ENCODE results near the gene ARVCF. TPM values are rescaled to one million over a fixed set of nuclear protein-coding genes. Genes with fewer than 3 reads are reported as not detected.
A peak's percentile ranks its signal among the peaks of the same experiment; 100 is the strongest.

ARVCF gene
- total and polyA plus RNA-seq, 12 donors = 22.2 to 58.9 (median 32.1) TPM

DNA sequence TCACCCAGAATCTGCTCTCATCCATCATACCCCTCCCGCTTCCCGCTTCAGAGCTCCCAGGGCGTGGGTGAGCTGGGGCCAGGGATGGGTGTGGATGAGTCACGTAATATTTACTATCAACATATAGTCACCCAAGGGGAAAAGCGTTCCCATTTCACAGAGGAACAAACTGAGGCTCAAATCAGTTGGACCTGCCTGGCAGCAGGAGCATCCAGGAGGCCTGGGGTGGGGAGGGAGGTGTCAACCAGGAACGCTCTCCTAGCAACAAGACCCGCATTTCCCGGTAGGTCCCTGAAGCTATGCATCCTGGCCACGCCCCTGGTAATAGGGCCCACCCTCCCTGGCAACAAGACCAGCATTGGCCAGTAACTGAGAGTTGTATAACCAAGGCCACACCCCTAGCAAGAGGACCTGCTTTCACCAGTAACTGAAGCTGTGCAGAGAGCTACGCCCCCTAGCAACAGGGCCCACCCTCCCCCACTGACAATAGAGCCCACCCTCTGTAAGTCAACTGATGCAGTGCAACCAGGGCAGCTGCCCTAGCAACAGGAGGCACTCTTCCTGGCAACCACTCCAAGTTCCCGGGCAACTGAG lies 42.3 kb downstream of the ARVCF start:
- intact Hi-C loops (cut with DNase I) = loop anchor here in 1 of 10 donors (10.0 kb wide), 1 partner anchor 150 kb away; no protein-coding TSS in a partner anchor
- Histone ChIP-seq H3K9me3 (no peaks in the 10 kb centered on the region), H3K36me3 (peaks cover 0 to 81% (median 33%) of the 10 kb centered on the region in 9 donors), H3K27ac (no peak overlapping the region), H3K27me3 (no peaks in the 10 kb centered on the region), H3K4me3 (no peak overlapping the region), H3K4me1 (peaks cover 0 to 27% (median 8%) of the 10 kb centered on the region in 9 donors)
- ATAC-seq (peak in 1 of 8 donors; percentile 15), DNase-seq (no peak)
- TF ChIP-seq, protein P1, sequence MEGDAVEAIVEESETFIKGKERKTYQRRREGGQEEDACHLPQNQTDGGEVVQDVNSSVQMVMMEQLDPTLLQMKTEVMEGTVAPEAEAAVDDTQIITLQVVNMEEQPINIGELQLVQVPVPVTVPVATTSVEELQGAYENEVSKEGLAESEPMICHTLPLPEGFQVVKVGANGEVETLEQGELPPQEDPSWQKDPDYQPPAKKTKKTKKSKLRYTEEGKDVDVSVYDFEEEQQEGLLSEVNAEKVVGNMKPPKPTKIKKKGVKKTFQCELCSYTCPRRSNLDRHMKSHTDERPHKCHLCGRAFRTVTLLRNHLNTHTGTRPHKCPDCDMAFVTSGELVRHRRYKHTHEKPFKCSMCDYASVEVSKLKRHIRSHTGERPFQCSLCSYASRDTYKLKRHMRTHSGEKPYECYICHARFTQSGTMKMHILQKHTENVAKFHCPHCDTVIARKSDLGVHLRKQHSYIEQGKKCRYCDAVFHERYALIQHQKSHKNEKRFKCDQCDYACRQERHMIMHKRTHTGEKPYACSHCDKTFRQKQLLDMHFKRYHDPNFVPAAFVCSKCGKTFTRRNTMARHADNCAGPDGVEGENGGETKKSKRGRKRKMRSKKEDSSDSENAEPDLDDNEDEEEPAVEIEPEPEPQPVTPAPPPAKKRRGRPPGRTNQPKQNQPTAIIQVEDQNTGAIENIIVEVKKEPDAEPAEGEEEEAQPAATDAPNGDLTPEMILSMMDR (IDR thresholded peaks at IDR 0.05) = no peak
- WGBS, 2 donors = 69% methylated on average over 11 of the region's 11 CpGs

DNA sequence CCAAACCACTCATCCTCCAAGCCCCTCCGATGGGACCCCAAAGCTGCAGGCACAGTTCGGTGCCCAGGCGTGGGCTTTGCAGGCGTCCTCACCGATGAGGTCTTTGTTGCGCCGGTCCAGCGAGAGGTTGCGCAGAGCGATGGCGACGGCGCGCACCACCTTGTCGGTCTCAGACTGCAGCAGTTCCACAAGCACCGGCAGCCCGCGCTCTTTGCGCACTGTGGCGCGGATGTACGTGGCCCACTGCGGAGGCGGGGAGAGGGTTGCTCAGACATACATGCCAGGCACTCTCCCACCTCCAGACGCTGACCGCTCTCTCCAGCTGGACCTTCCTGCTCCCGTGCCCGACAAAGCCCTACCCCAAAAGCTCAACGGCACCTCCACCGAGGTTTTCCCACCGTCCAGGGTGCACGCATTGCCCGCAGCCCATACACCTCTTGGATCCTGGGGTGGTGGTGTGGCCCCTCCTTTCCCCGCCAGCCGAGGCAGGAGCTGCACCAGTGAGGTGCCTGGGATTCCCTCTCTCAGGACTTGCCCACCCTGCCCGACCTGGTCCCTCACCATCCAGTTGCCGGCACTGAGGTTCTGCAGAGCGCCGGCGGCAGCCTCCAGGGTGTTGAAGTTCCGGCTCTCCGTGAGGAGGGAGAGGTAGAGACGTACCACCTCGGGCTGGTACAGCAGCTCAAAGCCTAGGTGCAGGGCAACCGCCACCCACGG lies 42.9 kb downstream of the ARVCF start:
- intact Hi-C loops (cut with DNase I) = loop anchor here in 1 of 10 donors (10.0 kb wide), 1 partner anchor 151 kb away; no protein-coding TSS in a partner anchor
- Histone ChIP-seq H3K9me3 (no peaks in the 10 kb centered on the region), H3K4me1 (peaks cover 0 to 27% (median 8%) of the 10 kb centered on the region in 9 donors), H3K36me3 (peaks cover 0 to 81% (median 39%) of the 10 kb centered on the region in 9 donors), H3K4me3 (no peak overlapping the region), H3K27ac (no peak overlapping the region), H3K27me3 (no peaks in the 10 kb centered on the region)
- no peak for ATAC-seq
- TF ChIP-seq, protein P1 (IDR thresholded peaks at IDR 0.05) = no peak
- no peak for DNase-seq
- 96% methylated on average over 46 of the region's 46 CpGs for WGBS, 2 donors

DNA sequence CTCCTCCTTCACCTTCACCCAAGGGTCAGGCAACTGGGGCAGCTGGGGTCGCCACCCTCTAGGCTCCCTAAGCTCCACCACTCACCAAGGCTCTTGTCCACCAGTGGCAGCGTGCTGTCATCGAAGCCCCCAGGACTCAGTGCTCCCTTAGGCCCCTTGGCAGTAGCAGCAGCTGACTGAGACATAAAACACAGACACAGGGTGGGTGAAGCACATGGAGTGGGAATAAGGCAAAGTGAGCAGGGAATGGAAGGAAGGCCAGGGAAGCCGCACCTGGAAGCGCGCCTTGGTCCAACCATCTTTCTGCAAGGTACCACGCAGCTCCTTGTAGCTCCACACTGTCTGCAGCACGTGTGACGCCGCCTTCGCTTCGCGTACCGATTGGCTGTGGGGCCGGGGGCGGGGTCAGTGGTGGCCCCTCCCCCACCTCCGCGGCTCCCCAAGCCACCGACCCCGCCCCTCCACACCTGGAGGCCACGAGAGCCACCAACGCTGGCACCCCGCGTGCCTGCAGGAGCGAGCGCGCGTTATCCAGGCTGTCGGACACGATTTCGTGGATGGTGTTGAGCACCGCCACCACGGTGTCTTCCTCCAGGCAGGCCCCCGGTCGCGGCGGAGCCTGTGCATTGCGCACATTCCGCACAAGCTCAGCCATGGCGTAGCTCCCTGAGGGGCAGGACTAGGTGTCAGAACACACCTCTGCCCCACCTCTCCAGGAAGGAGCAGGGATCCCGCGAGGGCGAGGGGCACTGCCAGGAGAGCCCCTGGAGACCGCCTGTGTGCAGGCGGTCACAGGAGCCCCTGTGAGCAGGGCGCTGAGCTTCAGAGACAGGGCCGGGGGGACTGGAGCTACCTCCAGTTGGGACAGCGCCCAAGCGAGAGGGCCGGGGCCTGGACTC lies 43.7 kb downstream of the ARVCF start:
- Histone ChIP-seq H3K4me1 (peaks cover 0 to 27% (median 8%) of the 10 kb centered on the region in 9 donors), H3K36me3 (peaks cover 0 to 81% (median 39%) of the 10 kb centered on the region in 9 donors), H3K27me3 (no peaks in the 10 kb centered on the region), H3K27ac (no peak overlapping the region), H3K4me3 (no peak overlapping the region), H3K9me3 (no peaks in the 10 kb centered on the region)
- TF ChIP-seq, protein P1 (IDR thresholded peaks at IDR 0.05) = no peak
- intact Hi-C loops (cut with DNase I) = loop anchor here in 1 of 10 donors (10.0 kb wide), 1 partner anchor 152 kb away; no protein-coding TSS in a partner anchor
- WGBS, 2 donors = 95% methylated on average over 50 of the region's 50 CpGs
- no peak for ATAC-seq
- DNase-seq = no peak

DNA sequence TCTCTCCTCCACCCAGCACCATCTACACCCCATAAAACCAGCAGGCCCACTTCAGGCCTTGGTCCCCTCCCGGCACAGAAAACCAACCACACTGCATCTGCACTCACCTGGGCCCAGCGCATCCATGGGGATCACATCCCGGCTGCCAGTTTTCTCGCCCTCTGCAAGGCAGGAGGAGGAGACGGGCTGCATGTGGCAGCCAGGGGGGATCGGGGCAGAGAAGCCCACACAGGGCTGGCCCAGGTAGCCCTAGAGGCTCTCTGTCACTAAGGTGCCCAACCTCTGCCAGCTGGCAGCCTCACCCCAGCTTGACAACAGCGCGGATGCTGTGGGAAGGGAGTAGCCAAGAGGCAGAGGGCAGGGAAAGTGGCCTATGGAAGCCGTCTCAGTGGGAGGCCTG lies 44.4 kb downstream of the ARVCF start:
- peak overlapping the region in 1 of 10 donors; percentile 26 for H3K27ac ChIP-seq
- peaks cover 0 to 27% (median 8%) of the 10 kb centered on the region in 9 donors for H3K4me1 ChIP-seq
- ATAC-seq (no peak), DNase-seq (no peak)
- TF ChIP-seq, protein P1 (IDR thresholded peaks at IDR 0.05) = no peak
- intact Hi-C loops (cut with DNase I) = loop anchor here in 1 of 10 donors (10.0 kb wide), 1 partner anchor 153 kb away; no protein-coding TSS in a partner anchor
- WGBS, 2 donors = 85 to 89% methylated on average over 9 of the region's 9 CpGs
- no peaks in the 10 kb centered on the region for H3K9me3 ChIP-seq
- peaks cover 0 to 81% (median 39%) of the 10 kb centered on the region in 9 donors for H3K36me3 ChIP-seq
- no peak overlapping the region for H3K4me3 ChIP-seq
- H3K27me3 ChIP-seq = no peaks in the 10 kb centered on the region

All from heart right ventricle (tissue), 16 donors.